ENCODE results near the gene ADGRL1.

GRCh38 chr19:14105680-14106079 lies 100.3 kb downstream of the ADGRL1 start:
- TF ChIP-seq CTCF (IDR thresholded peaks at IDR 0.05; ENCODE audit: low read depth, low read length, poor library complexity, severe bottlenecking) (no peak), EZH2phosphoT487 (IDR thresholded peaks at IDR 0.05; ENCODE audit: borderline replicate concordance, low read length) (no peak)

Measured in DOHH2 (cell line).